Ovary (tissue), 9 donors: Measurements from ENCODE around the gene PUSL1. TPM values are rescaled to one million over a fixed set of nuclear protein-coding genes. Genes with fewer than 3 reads are reported as not detected.
A peak's percentile ranks its signal among the peaks of the same experiment; 100 is the strongest.

ENCODE experiments used
- DNase-seq, 5 donors: peaks; one replicate each; pipeline ENCODE4 v3.0.0-alpha.2; 2019 to 2020
- H3K27ac ChIP-seq, 2 donors: fragments of 200-600 bp; one replicate each; pipeline versions ENCODE4 v1.5.1 to v1.8.0; 2019 to 2022
- H3K27me3 ChIP-seq: fragments of 200-600 bp; one replicate; pipeline ENCODE4 v1.8.0; 2022
- H3K36me3 ChIP-seq: fragments of 200-600 bp; sonication (generic); one replicate; pipeline ENCODE4 v1.5.1; 2019
- H3K4me1 ChIP-seq: one replicate; pipeline ENCODE4 v1.8.1; 2013; ENCODE audit warnings: mild to moderate bottlenecking, moderate library complexity; ENCODE audit not compliant: insufficient read depth
- H3K4me3 ChIP-seq: fragments of 200-600 bp; sonication (generic); one replicate; pipeline ENCODE4 v1.5.1; 2017
- H3K9me3 ChIP-seq, 2 donors: fragments of 200-600 bp in 1 of 2; sonication (generic) in 1 of 2; one replicate each; pipeline versions ENCODE4 v1.5.1 to v1.8.1; 2013 to 2019; ENCODE audit warnings: mild to moderate bottlenecking in 1 of 2, moderate library complexity in 1 of 2
- EP300 ChIP-seq: sonication (generic); formaldehyde crosslinking; IDR thresholded peaks from one replicate; pipeline ENCODE4 v1.6.1; 2017; ENCODE audit warnings: antibody characterized with exemption
- POLR2A ChIP-seq: fragments of 450-650 bp; IDR thresholded peaks from one replicate; pipeline ENCODE4 v1.6.1; 2017; ENCODE audit warnings: antibody characterized with exemption, mild to moderate bottlenecking, moderate library complexity
- WGBS, 3 donors: extraction: QIAGEN DNeasy Blood & Tissue Kit in 1 of 3; methylation state at CpG; one replicate each; pipeline versions ENCODE4 v1.1.5 to v1.1.7; 2013 to 2017; 5-methylcytosine and 5-hydroxymethylcytosine counted together
- intact Hi-C, 4 donors: fragments of 100-400 bp; cut with DNase I; formaldehyde crosslinking; loops; one replicate each; pipeline versions ENCODE4 v1.11.0 to v1.15.1; 2022 to 2023
- polyA plus RNA-seq, 2 donors: library from polyadenylated mRNA; stranded (reverse); fragments of 200-250 nt in 1 of 2; fragments of 350-450 nt in 1 of 2; fragmentation: Illumina TruSeq in 1 of 2; extraction: RNeasy Lipid Tissue Mini Kit (QIAGEN cat#74804) in 1 of 2; gene quantifications; one replicate each; pipeline ENCODE4 v1.2.3, GENCODE V29; 2013 to 2014
- total RNA-seq, 7 donors: library from RNA; depleted of rRNA in 2 of 7; stranded (reverse); fragments of >200 nt in 2 of 7; fragmentation: NEBNext Ultra II Directional in 3 of 7; extraction: Animal tissue kit (Norgen Biotek cat#: 25700) in 3 of 7; gene quantifications; one replicate each; pipeline versions ENCODE4 v1.1.0 to v1.2.4, GENCODE V29; 2016 to 2023
- TF ChIP-seq, protein P1 (sequence below), 3 donors: fragments of 450-650 bp in 2 of 3; fragments of 200-600 bp in 1 of 3; IDR thresholded peaks; one replicate each; pipeline versions ENCODE4 v1.5.1 to v1.8.0; 2016 to 2022; ENCODE audit warnings: antibody characterized with exemption in 3 of 3, mild to moderate bottlenecking in 1 of 3
- donor health status: DM: no; HTN: no; CAD: no; lungs with moderate emphysema.
- donor health status: DM: no; HTN: no; CAD: no.
- donor health status: Bipolar disorder and iron deficiency.
- donor health status: DM: yes; HTN: yes; CAD: no.
- donor health status: DM: no; HTN: no; CAD: no.
- donor health status: DM: yes; HTN: yes; CAD: no.

Gene PUSL1
- total and polyA plus RNA-seq, 9 donors: 0.18 to 27.6 (median 20.8) TPM

DNA sequence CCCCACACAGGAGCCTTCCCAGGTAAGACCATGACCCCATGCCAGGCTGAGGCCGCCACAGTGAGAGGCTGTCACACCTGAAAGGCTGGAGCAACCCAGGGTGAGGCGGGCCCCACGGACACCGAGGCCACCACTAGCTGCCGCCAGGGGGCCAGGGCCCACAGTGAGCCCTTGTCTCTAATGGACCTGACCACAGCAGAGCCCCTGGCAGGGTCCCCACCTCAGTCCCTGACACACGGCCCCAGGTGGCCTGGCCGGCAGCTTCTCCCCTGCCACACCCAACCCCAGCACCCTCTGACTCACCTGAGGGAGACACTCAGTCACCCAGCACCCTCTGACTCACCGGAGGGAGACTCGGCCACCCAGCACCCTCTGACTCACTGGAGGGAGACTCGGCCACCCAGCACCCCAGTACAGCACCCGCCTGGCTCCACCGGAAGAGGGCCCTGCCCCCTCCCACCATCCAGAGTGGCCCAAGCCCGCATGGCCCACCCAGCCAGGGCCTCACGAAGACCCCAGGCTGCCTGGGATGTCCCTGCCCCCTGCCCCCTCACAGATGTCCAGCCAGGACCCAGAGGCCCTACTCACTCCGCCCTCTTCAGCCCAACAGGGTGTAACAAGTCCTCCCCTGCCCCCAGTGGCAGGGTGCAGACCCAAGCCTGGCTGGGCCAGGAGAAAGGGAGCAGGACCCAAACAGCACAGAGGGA, 36.4 kb downstream of the PUSL1 start:
- Histone ChIP-seq H3K27ac (no peak overlapping the region), H3K4me3 (no peak overlapping the region), H3K9me3 (no peaks in the 10 kb centered on the region), H3K36me3 (no peaks in the 10 kb centered on the region), H3K4me1 (peaks cover 26% of the 10 kb centered on the region), H3K27me3 (no peaks in the 10 kb centered on the region)
- no peak for DNase-seq
- intact Hi-C loops: no loop called here
- WGBS, 3 donors: 74 to 78% (median 75%) methylated on average over 11 to 15 of the region's 15 CpGs
- no peak for TF ChIP-seq EP300
- TF ChIP-seq, protein P1, sequence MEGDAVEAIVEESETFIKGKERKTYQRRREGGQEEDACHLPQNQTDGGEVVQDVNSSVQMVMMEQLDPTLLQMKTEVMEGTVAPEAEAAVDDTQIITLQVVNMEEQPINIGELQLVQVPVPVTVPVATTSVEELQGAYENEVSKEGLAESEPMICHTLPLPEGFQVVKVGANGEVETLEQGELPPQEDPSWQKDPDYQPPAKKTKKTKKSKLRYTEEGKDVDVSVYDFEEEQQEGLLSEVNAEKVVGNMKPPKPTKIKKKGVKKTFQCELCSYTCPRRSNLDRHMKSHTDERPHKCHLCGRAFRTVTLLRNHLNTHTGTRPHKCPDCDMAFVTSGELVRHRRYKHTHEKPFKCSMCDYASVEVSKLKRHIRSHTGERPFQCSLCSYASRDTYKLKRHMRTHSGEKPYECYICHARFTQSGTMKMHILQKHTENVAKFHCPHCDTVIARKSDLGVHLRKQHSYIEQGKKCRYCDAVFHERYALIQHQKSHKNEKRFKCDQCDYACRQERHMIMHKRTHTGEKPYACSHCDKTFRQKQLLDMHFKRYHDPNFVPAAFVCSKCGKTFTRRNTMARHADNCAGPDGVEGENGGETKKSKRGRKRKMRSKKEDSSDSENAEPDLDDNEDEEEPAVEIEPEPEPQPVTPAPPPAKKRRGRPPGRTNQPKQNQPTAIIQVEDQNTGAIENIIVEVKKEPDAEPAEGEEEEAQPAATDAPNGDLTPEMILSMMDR (IDR thresholded peaks at IDR 0.05): no peak
- TF ChIP-seq POLR2A: no peak

DNA sequence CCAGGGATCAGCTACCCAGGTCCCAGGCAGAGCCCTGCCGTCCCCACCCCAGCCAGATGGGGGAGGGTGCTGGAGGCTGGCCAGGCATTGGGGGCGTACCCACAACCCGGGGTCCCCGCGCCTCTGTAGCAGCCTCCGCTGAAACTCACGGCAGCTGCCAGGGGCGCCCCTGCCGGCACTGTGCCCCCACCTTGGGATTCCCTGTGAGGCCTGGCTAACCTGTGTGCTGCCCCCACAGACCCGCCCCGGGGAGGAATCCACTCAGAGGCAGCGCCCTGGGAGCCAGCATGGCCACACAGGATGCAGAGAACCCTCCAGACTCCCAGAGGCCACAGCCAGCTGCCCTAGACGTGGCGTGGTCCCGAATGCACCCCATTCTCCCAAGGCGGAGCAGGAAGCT, 37.0 kb downstream of the PUSL1 start:
- Histone ChIP-seq H3K4me3 (no peak overlapping the region), H3K27me3 (no peaks in the 10 kb centered on the region), H3K9me3 (no peaks in the 10 kb centered on the region), H3K36me3 (no peaks in the 10 kb centered on the region), H3K4me1 (peaks cover 26% of the 10 kb centered on the region), H3K27ac (no peak overlapping the region)
- TF ChIP-seq, protein P1 (IDR thresholded peaks at IDR 0.05): no peak
- no peak for TF ChIP-seq POLR2A
- no peak for TF ChIP-seq EP300
- 56 to 63% (median 58%) methylated on average over 5 to 16 of the region's 16 CpGs for WGBS, 3 donors
- no peak for DNase-seq
- intact Hi-C loops: no loop called here

DNA sequence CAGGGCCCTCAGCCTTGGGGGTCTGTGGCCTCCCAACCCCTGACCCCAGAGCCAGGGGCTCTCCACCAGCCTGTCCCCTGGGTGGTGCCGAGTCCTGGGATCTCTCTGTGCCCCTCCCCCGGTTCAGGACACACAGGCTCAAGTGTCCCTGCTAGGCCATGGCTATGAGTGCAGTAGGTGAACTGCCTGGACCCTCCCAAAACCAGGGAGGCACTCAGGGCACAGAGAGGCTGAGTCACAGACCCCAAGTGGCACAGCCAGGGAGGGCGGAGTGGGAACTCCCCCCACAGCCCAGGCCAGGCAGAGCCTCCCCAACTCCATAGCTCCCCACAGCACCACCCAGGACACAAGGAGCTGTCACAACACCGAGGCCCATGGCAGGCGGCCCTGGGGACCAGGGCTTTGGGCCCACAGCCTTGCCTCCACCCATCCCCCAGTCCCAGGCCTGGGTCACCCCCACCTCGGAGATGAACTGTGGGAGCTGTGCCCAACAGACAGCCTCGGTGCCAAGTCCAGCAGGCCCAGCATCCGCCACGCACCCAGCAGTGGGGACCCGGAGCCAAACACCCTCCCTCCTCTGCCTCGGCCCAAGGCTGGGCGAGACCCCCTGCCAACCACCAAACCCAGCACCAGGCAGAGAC, 37.6 kb downstream of the PUSL1 start:
- Histone ChIP-seq H3K4me1 (peaks cover 26% of the 10 kb centered on the region), H3K4me3 (no peak overlapping the region), H3K27ac (peak overlapping the region in 1 of 2 donors; percentile 6), H3K9me3 (no peaks in the 10 kb centered on the region), H3K27me3 (no peaks in the 10 kb centered on the region), H3K36me3 (no peaks in the 10 kb centered on the region)
- intact Hi-C loops: no loop called here
- WGBS, 3 donors: 59 to 74% (median 70%) methylated on average over 9 to 12 of the region's 12 CpGs
- TF ChIP-seq, protein P1 (IDR thresholded peaks at IDR 0.05): no peak
- TF ChIP-seq EP300 (no peak), POLR2A (no peak)
- DNase-seq: no peak

DNA sequence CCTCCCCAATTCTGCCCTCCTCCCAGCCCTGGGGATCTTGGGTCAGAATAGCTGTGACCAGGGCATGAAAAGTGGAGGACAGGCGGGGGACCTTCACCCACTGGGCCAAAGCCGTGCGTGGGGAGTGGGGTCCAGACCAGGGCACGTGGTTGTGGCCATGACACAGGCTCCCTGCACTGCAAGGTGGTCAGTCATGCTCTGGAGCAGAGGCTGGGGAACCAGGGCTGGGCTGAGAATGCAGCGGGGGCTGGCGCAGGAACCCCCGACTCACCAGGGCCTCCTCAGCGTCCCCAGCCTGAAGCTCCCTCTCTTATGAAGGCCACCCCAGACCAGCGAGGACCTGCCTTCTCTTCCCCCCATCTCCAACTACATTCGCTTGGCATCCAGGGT, 38.1 kb downstream of the PUSL1 start:
- 84 to 93% (median 87%) methylated on average over 10 of the region's 10 CpGs for WGBS, 3 donors
- H3K27ac ChIP-seq: peak overlapping the region in 1 of 2 donors; percentile 6
- intact Hi-C loops: no loop called here

More for the DNA sequence above, 38.1 kb downstream of the PUSL1 start:
- peaks cover 29% of the 10 kb centered on the region for H3K4me1 ChIP-seq
- DNase-seq: no peak
- H3K4me3 ChIP-seq: no peak overlapping the region
- no peaks in the 10 kb centered on the region for H3K9me3 ChIP-seq
- H3K36me3 ChIP-seq: no peaks in the 10 kb centered on the region
- H3K27me3 ChIP-seq: no peaks in the 10 kb centered on the region
- no peak for TF ChIP-seq EP300
- TF ChIP-seq POLR2A: no peak
- TF ChIP-seq, protein P1 (IDR thresholded peaks at IDR 0.05): no peak
